ENCODE data around the gene COQ5.

Gene COQ5

GRCh38 chr12:120480211-120480610 lies 48.7 kb downstream of the COQ5 start:
- DNase-seq = no peak

- DNase-seq = no peak
Observed at GRCh38 chr12:120479458-120479857, 49.5 kb downstream of the COQ5 start.

- DNase-seq = no peak
Observed at GRCh38 chr12:120475643-120476042, 53.3 kb downstream of the COQ5 start.

- DNase-seq = no peak
Observed at GRCh38 chr12:120474616-120474960, 54.4 kb downstream of the COQ5 start.

- DNase-seq = no peak
Observed at GRCh38 chr12:120473807-120474615, 54.9 kb downstream of the COQ5 start.

GRCh38 chr12:120472521-120472920 lies 56.4 kb downstream of the COQ5 start:
- no peak for DNase-seq

- DNase-seq = no peak
Observed at GRCh38 chr12:120470150-120470784, 58.7 kb downstream of the COQ5 start.

GRCh38 chr12:120469450-120470149 lies 59.4 kb downstream of the COQ5 start, which contains the start of gene SRSF9:
SRSF9 (minus strand) TSS chr12:120469748; CDS start chr12:120469609, 139 bp downstream.
- peak; percentile 99 for DNase-seq

- DNase-seq = no peak
Observed at GRCh38 chr12:120468821-120469449, 60.0 kb downstream of the COQ5 start.

- peak; percentile 68 for DNase-seq
Observed at GRCh38 chr12:120468325-120468820, 60.6 kb downstream of the COQ5 start.

- DNase-seq = no peak
Observed at GRCh38 chr12:120467439-120467838, 61.5 kb downstream of the COQ5 start.

- peak; percentile 64 for DNase-seq
Observed at GRCh38 chr12:120466560-120467315, 62.2 kb downstream of the COQ5 start.

- DNase-seq = no peak
Observed at GRCh38 chr12:120465756-120466155, 63.2 kb downstream of the COQ5 start.

- DNase-seq = no peak
Observed at GRCh38 chr12:120463712-120464111, 65.2 kb downstream of the COQ5 start.

GRCh38 chr12:120462099-120462640 lies 66.8 kb downstream of the COQ5 start:
- DNase-seq = no peak

- no peak for DNase-seq
Observed at GRCh38 chr12:120460157-120460556, 68.8 kb downstream of the COQ5 start.

GRCh38 chr12:120457133-120457532 lies 71.8 kb downstream of the COQ5 start:
- no peak for DNase-seq

- DNase-seq = no peak
Observed at GRCh38 chr12:120455302-120455701, 73.7 kb downstream of the COQ5 start.

GRCh38 chr12:120453977-120454376 lies 75.0 kb downstream of the COQ5 start:
- no peak for DNase-seq

All from activated CD8-positive, alpha-beta memory T cell treated with anti-CD3 and anti-CD28 coated beads, Interleukin-2, amount 50 U/mL, for 48 hours (primary cell).